SK-N-SH (cell line): ENCODE measurements around the gene CSNK2B. TPM values are rescaled to one million over a fixed set of nuclear protein-coding genes. Genes with fewer than 3 reads are reported as not detected.

Experiments
- CTCF ChIA-PET: fragments of 300-600, 350-600 bp; formaldehyde crosslinking; extraction: SDS; loops from one replicate; lab custom pipeline; 2021; lab: Yijun Ruan, JAX
- POLR2A ChIA-PET: fragments of 350-600 bp; sonication (Branson Sonifier 250); formaldehyde crosslinking; extraction: SDS; loops from one replicate; lab custom pipeline; 2020; ENCODE audit warnings: antibody characterized with exemption, inconsistent platforms; lab: Yijun Ruan, JAX
- DNase-seq: peaks from one replicate; pipeline ENCODE4 v3.0.0; 2012
- H2AFZ ChIP-seq: fragments of 200-600 bp; sonication (generic); 2 replicates; pipeline ENCODE4 v1.8.1; 2016; ENCODE audit warnings: antibody characterized with exemption, mild to moderate bottlenecking, low read depth
- H3F3A ChIP-seq: fragments of 200-600 bp; sonication (generic); replicated peaks from 2 replicates; pipeline ENCODE3; 2016; ENCODE audit warnings: antibody characterized with exemption, mild to moderate bottlenecking; ENCODE audit not compliant: insufficient read depth
- H3K27ac ChIP-seq, 2 experiments: fragments of 200-500 bp in 1 of 2; fragments of 200-600 bp in 1 of 2; sonication (Bioruptor generic) in 1 of 2; sonication (generic), shearing (Covaris generic) in 1 of 2; 2 replicates each; pipeline versions ENCODE4 v1.5.1 to v1.6.1; 2014 to 2016; ENCODE audit warnings: low read depth in 2 of 2, inconsistent platforms in 1 of 2, low read length in 1 of 2, mild to moderate bottlenecking in 1 of 2, mixed read lengths in 1 of 2
- H3K27me3 ChIP-seq: fragments of 200-600 bp; sonication (generic), shearing (Covaris generic); 2 replicates; pipeline ENCODE4 v1.6.1; 2016; ENCODE audit warnings: mixed run types; ENCODE audit not compliant: insufficient read depth
- H3K36me3 ChIP-seq, 2 experiments: fragments of 200-500 bp in 1 of 2; fragments of 200-600 bp in 1 of 2; sonication (Bioruptor generic) in 1 of 2; sonication (generic) in 1 of 2; replicated peaks in 1 of 2; 2 replicates each; pipeline versions ENCODE3 to v1.5.1; 2014 to 2016; ENCODE audit warnings: low read length in 1 of 2, mild to moderate bottlenecking in 1 of 2; ENCODE audit not compliant: insufficient read depth in 2 of 2, control insufficient read depth in 1 of 2
- H3K4me1 ChIP-seq, 2 experiments: fragments of 200-500 bp in 1 of 2; fragments of 200-600 bp in 1 of 2; sonication (Bioruptor generic) in 1 of 2; sonication (generic), shearing (Covaris generic) in 1 of 2; 2 replicates each; pipeline versions ENCODE4 v1.5.1 to v1.6.1; 2014 to 2016; ENCODE audit warnings: low read depth in 1 of 2, low read length in 1 of 2, mixed run types in 1 of 2; ENCODE audit not compliant: insufficient read depth in 2 of 2, control insufficient read depth in 1 of 2
- H3K4me2 ChIP-seq: fragments of 200-600 bp; sonication (generic), shearing (Covaris generic); 2 replicates; pipeline ENCODE4 v1.6.1; 2017; ENCODE audit warnings: mixed run types
- H3K4me3 ChIP-seq, 2 experiments: fragments of 200-500 bp in 1 of 2; fragments of 200-600 bp in 1 of 2; sonication (Bioruptor generic) in 1 of 2; sonication (generic), shearing (Covaris generic) in 1 of 2; 2 replicates each; pipeline versions ENCODE4 v1.5.1 to v1.8.1; 2014 to 2016; ENCODE audit warnings: low read depth in 2 of 2, inconsistent platforms in 1 of 2, low read length in 1 of 2, mild to moderate bottlenecking in 1 of 2, mixed read lengths in 1 of 2, moderate library complexity in 1 of 2
- H3K79me2 ChIP-seq: fragments of 200-600 bp; sonication (generic); 2 replicates; pipeline ENCODE4 v1.8.1; 2017; ENCODE audit warnings: mild to moderate bottlenecking; ENCODE audit not compliant: insufficient read depth
- H3K9ac ChIP-seq: fragments of 200-600 bp; sonication (generic); 2 replicates; pipeline ENCODE4 v1.6.1; 2017; ENCODE audit warnings: mixed run types
- H3K9me2 ChIP-seq: fragments of 200-600 bp; sonication (generic); 2 replicates; pipeline ENCODE4 v1.6.1; 2017; ENCODE audit warnings: mixed run types
- H3K9me3 ChIP-seq: fragments of 200-600 bp; sonication (generic); 2 replicates; pipeline ENCODE4 v1.6.1; 2017; ENCODE audit warnings: mixed run types, mild to moderate bottlenecking, moderate library complexity
- H4K20me1 ChIP-seq: fragments of 200-600 bp; sonication (generic); 2 replicates; pipeline ENCODE4 v1.6.1; 2017; ENCODE audit warnings: mild to moderate bottlenecking, mixed run types; ENCODE audit not compliant: insufficient read depth
- FOSL2 ChIP-seq: IDR thresholded peaks from 2 replicates; pipeline ENCODE4 v1.4.0; 2012; ENCODE audit warnings: low read depth, mild to moderate bottlenecking, moderate library complexity, borderline replicate concordance
- GABPA ChIP-seq: IDR thresholded peaks from 2 replicates; pipeline ENCODE4 v1.4.0; 2012; ENCODE audit warnings: low read depth, mild to moderate bottlenecking
- GATA2 ChIP-seq: sonication (generic); formaldehyde crosslinking; IDR thresholded peaks from 2 replicates; pipeline ENCODE4 v1.5.0; 2020; ENCODE audit warnings: mild to moderate bottlenecking, missing genetic modification reagents
- NFIC ChIP-seq: IDR thresholded peaks from 2 replicates; pipeline ENCODE4 v1.4.0; 2012; ENCODE audit warnings: borderline replicate concordance
- RFX5 ChIP-seq: IDR thresholded peaks from 2 replicates; pipeline ENCODE4 v1.6.1; 2012; ENCODE audit warnings: mild to moderate bottlenecking, improper control_type of control experiment, low read length
- RXRA ChIP-seq: IDR thresholded peaks from 2 replicates; pipeline ENCODE4 v1.4.0; 2012; ENCODE audit warnings: low read depth, mild to moderate bottlenecking, borderline replicate concordance
- SMC3 ChIP-seq: IDR thresholded peaks from 2 replicates; pipeline ENCODE4 v1.6.1; 2012; ENCODE audit warnings: low read depth, low read length, improper control_type of control experiment
- TAF1 ChIP-seq: IDR thresholded peaks from 2 replicates; pipeline ENCODE4 v1.6.1; 2012; ENCODE audit warnings: low read depth, mild to moderate bottlenecking, low read length, moderate library complexity, borderline replicate concordance
- TCF12 ChIP-seq: IDR thresholded peaks from 2 replicates; pipeline ENCODE4 v1.4.0; 2012
- ZBTB33 ChIP-seq: IDR thresholded peaks from 2 replicates; pipeline ENCODE4 v1.4.0; 2012; ENCODE audit warnings: low read depth, borderline replicate concordance
- WGBS: methylation state at CpG from one replicate; pipeline ENCODE4 v1.1.6; 2017; ENCODE audit warnings: low lambda C conversion rate; 5-methylcytosine and 5-hydroxymethylcytosine counted together
- polyA plus RNA-seq, 3 experiments: library from polyadenylated mRNA; depleted of rRNA; stranded (reverse); fragments of >200 nt; gene quantifications; 2 replicates each; pipeline ENCODE4 v1.2.3, GENCODE V29; 2012
- TF ChIP-seq, protein P1 (sequence below): IDR thresholded peaks from 2 replicates; pipeline ENCODE4 v1.4.0; 2012; ENCODE audit warnings: low read depth, borderline replicate concordance
- TF ChIP-seq, protein P2 (sequence below): IDR thresholded peaks from 2 replicates; pipeline ENCODE4 v1.4.0; 2012; ENCODE audit warnings: low read depth

CSNK2B gene
- polyA plus RNA-seq, 1 of the 3 experiments (the other 2 are of a cell fraction), result 101 TPM

GRCh38 chr6:31634969-31635575 is 30.8 kb upstream of the CSNK2B start:
- no peaks in the 10 kb centered on the region for H3K9me2 ChIP-seq
- peaks cover 19% of the 10 kb centered on the region; the same call in 1 of the 2 replicates for H4K20me1 ChIP-seq
- ChIA-PET POLR2A (interaction anchor here (0.8 to 2.2 kb wide), 3 partner anchors 8 to 15 kb away, joined by 3 to 13 read pairs (median 3); no protein-coding TSS in a partner anchor), CTCF (interaction anchor here (1.3 to 1.7 kb wide), 3 partner anchors 12 to 17 kb away, joined by 3 to 5 read pairs (median 5); partner anchors contain the start of gene BAG6)
- 92% methylated on average over 11 of the region's 11 CpGs for WGBS
- no peak overlapping the region for H3K27ac ChIP-seq
- H3K9me3 ChIP-seq, result no peaks in the 10 kb centered on the region
- no peaks in the 10 kb centered on the region; a peak in 1 of 4 replicates for H3K4me1 ChIP-seq
- peaks cover 8% of the 10 kb centered on the region; the same call in 1 of the 2 replicates for H3K79me2 ChIP-seq
- H3K27me3 ChIP-seq, result no peaks in the 10 kb centered on the region
- no peak overlapping the region for H3K4me3 ChIP-seq
- TF ChIP-seq TAF1 (no peak), FOSL2 (no peak), SMC3 (no peak), TCF12 (no peak), NFIC (no peak), RFX5 (no peak), RXRA (no peak), ZBTB33 (no peak), GATA2 (CRISPR knock-in tag) (no peak), GABPA (no peak)
- TF ChIP-seq, protein P1, sequence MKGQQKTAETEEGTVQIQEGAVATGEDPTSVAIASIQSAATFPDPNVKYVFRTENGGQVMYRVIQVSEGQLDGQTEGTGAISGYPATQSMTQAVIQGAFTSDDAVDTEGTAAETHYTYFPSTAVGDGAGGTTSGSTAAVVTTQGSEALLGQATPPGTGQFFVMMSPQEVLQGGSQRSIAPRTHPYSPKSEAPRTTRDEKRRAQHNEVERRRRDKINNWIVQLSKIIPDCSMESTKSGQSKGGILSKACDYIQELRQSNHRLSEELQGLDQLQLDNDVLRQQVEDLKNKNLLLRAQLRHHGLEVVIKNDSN, result no peak
- TF ChIP-seq, protein P2, sequence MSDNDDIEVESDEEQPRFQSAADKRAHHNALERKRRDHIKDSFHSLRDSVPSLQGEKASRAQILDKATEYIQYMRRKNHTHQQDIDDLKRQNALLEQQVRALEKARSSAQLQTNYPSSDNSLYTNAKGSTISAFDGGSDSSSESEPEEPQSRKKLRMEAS, result no peak
- H3K4me2 ChIP-seq, result no peak overlapping the region
- no peak overlapping the region for H3K9ac ChIP-seq
- no peak overlapping the region for H2AFZ ChIP-seq
- DNase-seq, result no peak
- H3K36me3 ChIP-seq, result peaks cover 34 to 95% of the 10 kb centered on the region in 2 experiments
- peaks cover 60% of the 10 kb centered on the region for H3F3A ChIP-seq
